K562 (cell line): ENCODE data around the gene CNGA4. TPM values are rescaled to one million over a fixed set of nuclear protein-coding genes. Genes with fewer than 3 reads are reported as not detected.

ENCODE experiments used
- ATAC-seq: fragments of 200-7000 bp; cut with Tn5 transposase; 3 replicates; pipeline ENCODE4 v1.9.1; 2020; ENCODE audit warnings: moderate library complexity
- BruUV-seq: library from RNA; stranded (reverse); fragments of 400-500 nt; replicated peaks from 2 replicates; lab custom pipeline; 2021; lab: Mats Ljungman, UMichigan
- CTCF ChIA-PET: fragments of 300-600 bp; formaldehyde crosslinking; extraction: SDS; loops from one replicate; lab custom pipeline; 2021; ENCODE audit warnings: low intra/inter-chr PET ratio; lab: Yijun Ruan, JAX
- POLR2A ChIA-PET: fragments of 300-600, 350-650 bp; sonication (Branson Sonifier 250); formaldehyde crosslinking; extraction: SDS; loops from one replicate; lab custom pipeline; 2021; ENCODE audit warnings: antibody characterized with exemption, inconsistent platforms; lab: Yijun Ruan, JAX
- DNase-seq, 4 experiments: peaks; one replicate each; pipeline versions ENCODE4 v3.0.0 to v3.0.0-alpha.2; 2011 to 2018; ENCODE audit warnings: low spot score in 3 of 4, mixed read lengths in 3 of 4; ENCODE audit errors: extremely low read depth in 1 of 4
- FAIRE-seq: peaks from 2 replicates; lab custom pipeline; 2011; peaks lifted over from hg19 to GRCh38; lab: Jason Lieb, UNC
- H2AFZ ChIP-seq: 2 replicates; pipeline ENCODE4 v1.6.0; 2011; ENCODE audit warnings: low read depth, low read length, control low read depth, inconsistent platforms
- H3K27ac ChIP-seq: fragments of 200-600 bp; 3 replicates; pipeline ENCODE4 v1.8.0; 2011; ENCODE audit warnings: low read depth, mild to moderate bottlenecking, control low read depth, inconsistent platforms, low read length, moderate library complexity, mixed read lengths; ENCODE audit errors: extremely low read depth
- H3K27me3 ChIP-seq, 2 experiments: fragments of 300-600 bp in 1 of 2; 2 replicates in 1 of 2; 3 replicates in 1 of 2; pipeline versions ENCODE4 v1.6.0 to v1.8.0; 2011; ENCODE audit warnings: inconsistent platforms in 2 of 2, low read length in 2 of 2, mild to moderate bottlenecking in 1 of 2, mixed read lengths in 1 of 2, moderate library complexity in 1 of 2; ENCODE audit not compliant: control insufficient read depth in 2 of 2, insufficient read depth in 2 of 2
- H3K36me3 ChIP-seq: fragments of 300-600 bp; 3 replicates; pipeline ENCODE4 v1.8.0; 2011; ENCODE audit warnings: mild to moderate bottlenecking, low read length, inconsistent platforms; ENCODE audit not compliant: control insufficient read depth, insufficient read depth
- H3K4me1 ChIP-seq, 2 experiments: fragments of 200-600 bp in 1 of 2; replicated peaks in 1 of 2; 2 replicates in 1 of 2; 3 replicates in 1 of 2; pipeline versions ENCODE4 v1.5.1 to v1.8.0; 2011; ENCODE audit warnings: inconsistent platforms in 2 of 2, low read length in 2 of 2, mild to moderate bottlenecking in 1 of 2, mixed read lengths in 1 of 2, moderate library complexity in 1 of 2; ENCODE audit not compliant: control insufficient read depth in 2 of 2, insufficient read depth in 2 of 2
- H3K4me2 ChIP-seq: 2 replicates; pipeline ENCODE4 v1.6.1; 2011; ENCODE audit warnings: low read length, control low read depth, inconsistent platforms, mixed read lengths; ENCODE audit not compliant: insufficient read depth
- H3K4me3 ChIP-seq: fragments of 200-600 bp; sonication (generic), shearing (Covaris generic); 2 replicates; pipeline ENCODE4 v1.5.1; 2016; ENCODE audit warnings: control low read depth, inconsistent platforms
- H3K79me2 ChIP-seq: fragments of 200-600 bp; 3 replicates; pipeline ENCODE4 v1.8.0; 2011; ENCODE audit warnings: low read length, inconsistent platforms; ENCODE audit not compliant: control insufficient read depth, insufficient read depth
- H3K9ac ChIP-seq, 2 experiments: 2 replicates each; pipeline versions ENCODE4 v1.6.0 to v1.6.1; 2011; ENCODE audit warnings: low read depth in 2 of 2, low read length in 2 of 2, control low read depth in 1 of 2, inconsistent platforms in 1 of 2, mild to moderate bottlenecking in 1 of 2, mixed read lengths in 1 of 2; ENCODE audit not compliant: insufficient read depth in 1 of 2
- H3K9me1 ChIP-seq: one replicate; pipeline ENCODE4 v1.6.0; 2011; ENCODE audit warnings: inconsistent platforms, mild to moderate bottlenecking, low read length, moderate library complexity; ENCODE audit not compliant: control insufficient read depth, insufficient read depth
- H3K9me3 ChIP-seq: replicated peaks from 2 replicates; pipeline ENCODE4 v1.5.1; 2011; ENCODE audit warnings: low read depth, low read length, inconsistent platforms; ENCODE audit not compliant: control insufficient read depth, insufficient read depth
- H4K20me1 ChIP-seq: replicated peaks from 2 replicates; pipeline ENCODE4 v1.6.1; 2011; ENCODE audit warnings: low read length, inconsistent platforms, mixed read lengths; ENCODE audit not compliant: control insufficient read depth, insufficient read depth
- CBX8 ChIP-seq: fragments of 200-600 bp; sonication (generic); IDR thresholded peaks from 2 replicates; pipeline ENCODE4 v1.6.1; 2012; ENCODE audit warnings: borderline replicate concordance, mixed run types, low read depth, mild to moderate bottlenecking, moderate library complexity, mixed read lengths, low read length, control low read depth, inconsistent platforms; ENCODE audit not compliant: poor library complexity, severe bottlenecking; ENCODE audit errors: extremely low read depth
- FIP1L1 ChIP-seq: fragments of 200-400 bp; formaldehyde crosslinking; IDR thresholded peaks from 2 replicates; pipeline ENCODE4 v1.6.1; 2018; ENCODE audit warnings: mild to moderate bottlenecking, low read depth, low read length; ENCODE audit not compliant: poor library complexity, severe bottlenecking
- ZNF121 ChIP-seq: sonication (generic); formaldehyde crosslinking; conservative IDR thresholded peaks from 2 replicates; pipeline ENCODE4 v1.8.0; 2022; ENCODE audit warnings: missing genetic modification reagents
- ZNF384 ChIP-seq: IDR thresholded peaks from 2 replicates; pipeline ENCODE4 v1.6.1; 2012; ENCODE audit warnings: low read depth, low read length, improper control_type of control experiment
- WGBS: fragments of 100-300 bp; shearing (Covaris generic); methylation state at CpG from one replicate; pipeline ENCODE4 v1.1.6; 2016; ENCODE audit warnings: low coverage, mixed read lengths; ENCODE audit not compliant: insufficient coverage; ENCODE audit errors: missing lambda C conversion rate; 5-methylcytosine and 5-hydroxymethylcytosine counted together
- in situ Hi-C: fragments of 300-500 bp; cut with MboI; formaldehyde crosslinking; loops from 4 replicates; pipeline ENCODE4 v1.15.0; 2018; ENCODE audit warnings: inconsistent platforms, mixed read lengths
- intact Hi-C: fragments of 100-400 bp; cut with micrococcal nuclease; formaldehyde crosslinking; loops from 2 replicates; pipeline ENCODE4 v1.14.2; 2022
- polyA plus RNA-seq, 8 experiments: library from polyadenylated mRNA; depleted of rRNA in 4 of 8; stranded (reverse) in 5 of 8; unstranded in 3 of 8; fragments of >200 nt; fragmentation: Nextera tagmentation in 2 of 8; fragmentation: Illumina TruSeq in 1 of 8; extraction: Ambion mirVana in 2 of 8; extraction: Trizol in 1 of 8; gene quantifications; 2 replicates each; pipeline versions ENCODE4 v1.2.1 to v1.2.3, GENCODE V29; 2011 to 2014; ENCODE audit warnings: inconsistent platforms in 1 of 8, missing spikeins in 1 of 8
- total RNA-seq, 7 experiments: library from RNA; depleted of rRNA in 6 of 7; stranded (reverse); fragments of >200 nt in 6 of 7; fragmentation: Illumina TruSeq in 2 of 7; extraction: Trizol in 2 of 7; gene quantifications; 2 replicates each; pipeline versions ENCODE4 v1.2.1 to v1.2.3, GENCODE V29; 2011 to 2021; ENCODE audit warnings: low replicate concordance in 1 of 7
- TF ChIP-seq, protein P1 (sequence below): fragments of 450-650 bp; IDR thresholded peaks from 2 replicates; pipeline ENCODE4 v1.6.1; 2016

The CNGA4 gene
- total and polyA plus RNA-seq, 9 of the 15 experiments (the other 6 are each of a cell fraction or from before 2014, with no cell fraction given), result 0.04 to 0.09 (median 0.06) TPM; not detected in 6

DNA sequence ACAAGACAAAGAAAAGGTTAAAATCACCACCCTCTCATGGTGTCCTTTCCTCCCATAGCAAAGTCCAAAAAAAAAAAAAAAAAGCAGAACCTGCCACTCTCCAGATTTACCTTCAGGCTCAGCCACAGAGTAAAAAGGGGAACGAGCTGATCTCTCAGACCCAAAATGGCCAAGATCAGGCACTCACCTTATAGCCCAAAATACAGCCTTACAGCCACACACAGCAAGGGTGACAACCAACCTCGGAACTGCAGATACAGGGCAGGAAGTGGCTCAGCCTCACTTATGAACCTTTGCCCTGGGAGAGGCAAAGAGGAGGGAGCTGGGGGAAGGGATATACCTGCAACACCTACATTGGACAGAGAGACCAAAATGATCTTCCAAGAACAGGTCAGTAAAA lies 9.0 kb upstream of the CNGA4 start:
- WGBS, result 14% methylated on average over 2 of the region's 2 CpGs
- in situ Hi-C loops, result no loop called here
- no TSS peak for BruUV-seq
- H3K27me3 ChIP-seq, result no peaks in the 10 kb centered on the region
- peaks cover 70% of the 10 kb centered on the region for H3K79me2 ChIP-seq
- H3K36me3 ChIP-seq, result peaks cover 3% of the 10 kb centered on the region; the same call in 1 of the 3 replicates
- peak overlapping the region; percentile 35 for H3K4me2 ChIP-seq
- no peak overlapping the region for H2AFZ ChIP-seq
- POLR2A ChIA-PET, result interaction anchor here (0.6 to 1.4 kb wide), 3 partner anchors 15 to 452 kb away, joined by 3 read pairs; no protein-coding TSS in a partner anchor
- no peak overlapping the region for H3K4me3 ChIP-seq
- TF ChIP-seq CBX8 (no peak), ZNF121 (CRISPR knock-in tag) (no peak), ZNF384 (peak; percentile 41; the same call in 1 of the 2 replicates), FIP1L1 (no peak)
- TF ChIP-seq, protein P1, sequence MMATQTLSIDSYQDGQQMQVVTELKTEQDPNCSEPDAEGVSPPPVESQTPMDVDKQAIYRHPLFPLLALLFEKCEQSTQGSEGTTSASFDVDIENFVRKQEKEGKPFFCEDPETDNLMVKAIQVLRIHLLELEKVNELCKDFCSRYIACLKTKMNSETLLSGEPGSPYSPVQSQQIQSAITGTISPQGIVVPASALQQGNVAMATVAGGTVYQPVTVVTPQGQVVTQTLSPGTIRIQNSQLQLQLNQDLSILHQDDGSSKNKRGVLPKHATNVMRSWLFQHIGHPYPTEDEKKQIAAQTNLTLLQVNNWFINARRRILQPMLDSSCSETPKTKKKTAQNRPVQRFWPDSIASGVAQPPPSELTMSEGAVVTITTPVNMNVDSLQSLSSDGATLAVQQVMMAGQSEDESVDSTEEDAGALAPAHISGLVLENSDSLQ, result peak; percentile 15; the same call in 1 of the 2 replicates
- TF ChIP-seq, all 486 proteins: peak for 2
- H3K4me1 ChIP-seq, result peaks cover 0 to 44% of the 10 kb centered on the region in 2 experiments; a peak in 4 of 5 replicates
- H4K20me1 ChIP-seq, result peaks cover 10% of the 10 kb centered on the region
- no peak for FAIRE-seq
- H3K9me3 ChIP-seq, result no peaks in the 10 kb centered on the region
- H3K27ac ChIP-seq, result no peak overlapping the region
- intact Hi-C loops, result no loop called here
- peak overlapping the region in 1 of 2 experiments; percentile 4; a peak in 1 of 4 replicates for H3K9ac ChIP-seq
- no peak for DNase-seq
- CTCF ChIA-PET, result no interaction called here
- ATAC-seq, result no peak
- peaks cover 7% of the 10 kb centered on the region for H3K9me1 ChIP-seq
